T-helper 1 cell treated with Interleukin-12 subunit alpha and Interleukin-12 subunit beta and Interleukin-4 antibody, amounts not matched to agents 30 μg/mL and 1 μg/mL, for 36 hours (primary cell): Measurements from ENCODE around the gene SERPINB11.

Source experiments
- H3K27ac Mint-ChIP-seq: one replicate; pipeline ENCODE4 v1.8.0; 2021; ENCODE audit warnings: mild to moderate bottlenecking, mixed read lengths
- H3K27me3 Mint-ChIP-seq: one replicate; pipeline ENCODE4 v1.8.0; 2021; ENCODE audit warnings: low read depth, mixed read lengths
- H3K36me3 Mint-ChIP-seq: one replicate; pipeline ENCODE4 v1.8.0; 2021; ENCODE audit warnings: low read depth, mixed read lengths
- H3K4me1 Mint-ChIP-seq: one replicate; pipeline ENCODE4 v1.8.0; 2021; ENCODE audit warnings: low read depth, mixed read lengths
- H3K4me3 Mint-ChIP-seq: one replicate; pipeline ENCODE4 v1.8.0; 2021; ENCODE audit warnings: mild to moderate bottlenecking, moderate library complexity, mixed read lengths
- H3K9me3 Mint-ChIP-seq: one replicate; pipeline ENCODE4 v1.8.0; 2021; ENCODE audit warnings: mixed read lengths

Gene SERPINB11

DNA sequence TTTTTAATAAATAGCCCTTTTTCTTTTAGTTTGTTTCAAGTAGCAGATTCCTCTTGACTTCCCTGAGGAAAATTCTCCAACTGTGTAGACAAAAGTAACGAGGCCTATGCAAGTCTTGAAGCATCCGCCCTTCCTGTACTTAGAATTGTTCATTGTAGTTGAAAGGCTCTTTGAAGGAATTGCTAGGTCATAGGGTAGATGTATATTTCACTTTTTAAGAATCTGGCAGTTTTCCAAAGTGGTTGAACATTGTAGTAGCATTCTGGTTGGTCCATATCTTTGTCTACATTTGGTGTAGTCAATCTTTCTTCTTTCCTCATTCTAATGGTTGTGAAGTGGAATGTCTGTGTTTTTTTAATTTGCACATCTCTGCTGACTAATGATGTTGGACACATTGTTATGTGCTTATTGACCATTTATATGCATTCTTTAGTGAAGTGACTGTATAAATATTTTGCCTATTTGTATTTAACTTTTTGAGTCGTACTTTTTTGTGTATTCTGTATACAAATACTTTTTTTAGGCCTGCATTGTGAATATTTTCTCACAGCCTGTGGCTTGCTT lies 5.6 kb upstream of the SERPINB11 start:
- Mint-ChIP-seq H3K9me3 (peaks cover 3% of the 10 kb centered on the region), H3K4me3 (no peak overlapping the region), H3K36me3 (no peaks in the 10 kb centered on the region), H3K27me3 (no peaks in the 10 kb centered on the region), H3K4me1 (no peaks in the 10 kb centered on the region), H3K27ac (no peak overlapping the region)

GRCh38 chr18:63700501-63700900 lies 2.3 kb upstream of the SERPINB11 start:
- no peak overlapping the region for H3K27ac Mint-ChIP-seq
- H3K9me3 Mint-ChIP-seq: no peaks in the 10 kb centered on the region
- no peaks in the 10 kb centered on the region for H3K4me1 Mint-ChIP-seq
- no peak overlapping the region for H3K4me3 Mint-ChIP-seq
- no peaks in the 10 kb centered on the region for H3K36me3 Mint-ChIP-seq
- H3K27me3 Mint-ChIP-seq: no peaks in the 10 kb centered on the region

GRCh38 chr18:63701952-63702351 lies 808 bp upstream of the SERPINB11 start:
- H3K27me3 Mint-ChIP-seq: no peaks in the 10 kb centered on the region
- H3K4me1 Mint-ChIP-seq: no peaks in the 10 kb centered on the region
- no peaks in the 10 kb centered on the region for H3K9me3 Mint-ChIP-seq
- H3K4me3 Mint-ChIP-seq: no peak overlapping the region
- H3K27ac Mint-ChIP-seq: no peak overlapping the region
- no peaks in the 10 kb centered on the region for H3K36me3 Mint-ChIP-seq

- H3K27ac Mint-ChIP-seq: no peak overlapping the region
- no peak overlapping the region for H3K4me3 Mint-ChIP-seq
- H3K4me1 Mint-ChIP-seq: no peaks in the 10 kb centered on the region
- no peaks in the 10 kb centered on the region for H3K36me3 Mint-ChIP-seq
- H3K27me3 Mint-ChIP-seq: no peaks in the 10 kb centered on the region
- H3K9me3 Mint-ChIP-seq: no peaks in the 10 kb centered on the region
These were observed 2.6 kb downstream of the SERPINB11 start for GRCh38 chr18:63705401-63705800.

DNA sequence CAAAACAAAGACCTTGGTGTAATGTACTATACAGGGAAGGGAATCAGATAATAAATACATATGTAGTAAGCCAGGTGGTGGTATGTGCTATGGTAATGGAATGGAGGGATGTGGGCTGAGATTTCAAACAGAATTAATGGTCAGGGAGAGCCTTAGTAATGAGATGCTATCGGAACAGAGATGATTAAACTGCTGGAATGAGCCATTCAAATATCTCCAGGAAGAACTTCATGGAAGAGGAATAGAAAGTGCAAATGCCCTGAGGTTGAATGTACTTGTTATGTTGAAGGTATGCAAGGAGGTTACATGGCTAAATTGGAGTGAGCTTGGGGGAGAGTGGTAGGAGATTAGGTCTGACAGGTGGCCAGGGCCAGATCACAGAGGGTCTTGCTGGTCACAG lies 5.1 kb downstream of the SERPINB11 start:
- Mint-ChIP-seq H3K27me3 (no peaks in the 10 kb centered on the region), H3K4me1 (no peaks in the 10 kb centered on the region), H3K27ac (no peak overlapping the region), H3K9me3 (no peaks in the 10 kb centered on the region), H3K4me3 (no peak overlapping the region), H3K36me3 (no peaks in the 10 kb centered on the region)

DNA sequence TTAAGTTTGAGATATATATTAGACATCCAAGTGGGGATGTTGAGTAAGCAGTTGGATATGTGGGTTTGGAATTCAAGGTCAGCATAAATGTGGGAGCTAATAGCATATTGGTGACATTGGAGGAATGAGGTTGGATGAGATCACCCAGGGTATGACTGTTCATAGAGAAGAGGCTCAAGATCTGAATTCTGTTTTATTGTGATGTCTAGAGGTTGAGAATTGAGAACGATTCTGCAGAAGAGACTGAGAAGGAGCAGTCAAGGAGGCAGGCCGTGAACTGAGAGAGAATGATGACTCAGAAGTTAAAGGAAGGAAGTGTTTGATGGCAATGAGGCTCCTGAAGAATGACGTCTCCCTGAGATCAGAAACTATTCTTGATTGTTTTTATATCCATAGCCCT lies 5.9 kb downstream of the SERPINB11 start:
- no peaks in the 10 kb centered on the region for H3K27me3 Mint-ChIP-seq
- H3K4me3 Mint-ChIP-seq: no peak overlapping the region
- H3K9me3 Mint-ChIP-seq: peaks cover 4% of the 10 kb centered on the region
- H3K4me1 Mint-ChIP-seq: no peaks in the 10 kb centered on the region
- no peak overlapping the region for H3K27ac Mint-ChIP-seq
- no peaks in the 10 kb centered on the region for H3K36me3 Mint-ChIP-seq

- Mint-ChIP-seq H3K4me3 (no peak overlapping the region), H3K27ac (no peak overlapping the region), H3K4me1 (no peaks in the 10 kb centered on the region), H3K9me3 (no peaks in the 10 kb centered on the region), H3K27me3 (no peaks in the 10 kb centered on the region), H3K36me3 (no peaks in the 10 kb centered on the region)
These were observed 23.1 kb downstream of the SERPINB11 start for GRCh38 chr18:63725682-63726480.

DNA sequence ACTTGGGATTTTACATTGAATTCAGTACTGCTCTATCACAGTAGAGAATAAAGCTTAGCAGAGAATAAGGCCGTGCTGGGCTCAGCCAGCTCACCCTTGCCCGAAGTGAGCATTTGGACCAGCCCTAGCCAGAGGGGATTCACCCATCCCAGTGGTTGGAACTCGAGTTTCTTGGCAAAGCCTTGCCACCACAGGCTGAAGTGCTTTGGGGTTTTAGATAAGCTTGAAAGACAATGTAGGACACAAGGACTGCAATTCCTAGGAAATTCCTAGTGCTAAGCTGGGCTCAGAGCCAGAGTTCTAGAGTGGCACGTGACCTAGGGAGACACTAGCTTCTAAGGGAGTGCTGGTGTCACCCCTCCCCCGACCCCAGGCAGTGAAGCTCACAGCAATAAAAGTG lies 28.0 kb downstream of the SERPINB11 start:
- H3K4me1 Mint-ChIP-seq: no peaks in the 10 kb centered on the region
- H3K4me3 Mint-ChIP-seq: no peak overlapping the region
- no peaks in the 10 kb centered on the region for H3K27me3 Mint-ChIP-seq
- H3K27ac Mint-ChIP-seq: no peak overlapping the region
- no peaks in the 10 kb centered on the region for H3K36me3 Mint-ChIP-seq
- no peaks in the 10 kb centered on the region for H3K9me3 Mint-ChIP-seq

DNA sequence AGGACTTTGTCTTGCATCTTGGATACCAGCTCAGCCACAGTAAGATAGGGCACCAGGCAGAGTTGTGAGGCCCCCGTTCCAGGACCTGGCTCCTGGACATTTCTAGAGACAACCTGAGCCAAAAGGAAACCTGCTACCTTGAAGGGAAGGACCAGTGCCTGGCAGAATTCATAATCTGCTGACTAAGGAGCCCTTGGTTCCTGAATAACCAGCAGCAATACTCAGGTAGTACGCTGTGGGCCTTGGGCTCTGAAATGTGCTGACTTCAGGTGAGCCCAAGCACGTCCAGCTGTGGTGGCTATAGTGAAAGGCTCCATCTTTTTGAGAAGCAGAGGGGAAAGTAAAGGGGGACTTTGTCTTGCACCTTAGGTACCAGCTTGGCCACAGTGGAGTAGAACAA lies 28.5 kb downstream of the SERPINB11 start:
- Mint-ChIP-seq H3K27me3 (no peaks in the 10 kb centered on the region), H3K9me3 (no peaks in the 10 kb centered on the region), H3K36me3 (no peaks in the 10 kb centered on the region), H3K4me1 (no peaks in the 10 kb centered on the region), H3K27ac (no peak overlapping the region), H3K4me3 (no peak overlapping the region)

DNA sequence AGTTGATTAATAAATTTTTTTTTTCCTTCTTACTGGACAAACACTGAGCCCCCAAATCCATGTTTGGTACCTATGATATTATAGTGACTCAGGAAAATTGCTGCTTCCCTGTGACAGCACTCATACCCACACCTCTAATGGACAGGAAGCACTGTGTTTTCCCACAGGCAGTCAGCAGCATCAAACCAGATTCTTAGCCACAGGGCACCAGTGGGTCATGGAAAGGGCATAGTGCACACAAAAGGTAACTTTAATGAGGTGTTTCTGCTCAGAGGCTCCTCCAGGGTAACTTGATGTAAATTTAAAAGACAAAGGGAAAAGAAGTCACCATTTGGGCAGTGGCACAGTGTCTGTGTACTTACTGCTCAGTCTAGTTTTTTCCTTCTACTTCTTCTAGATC lies 34.1 kb downstream of the SERPINB11 start:
- no peak overlapping the region for H3K4me3 Mint-ChIP-seq
- H3K9me3 Mint-ChIP-seq: no peaks in the 10 kb centered on the region
- H3K36me3 Mint-ChIP-seq: no peaks in the 10 kb centered on the region
- no peak overlapping the region for H3K27ac Mint-ChIP-seq
- H3K4me1 Mint-ChIP-seq: no peaks in the 10 kb centered on the region
- no peaks in the 10 kb centered on the region for H3K27me3 Mint-ChIP-seq

- Mint-ChIP-seq H3K27ac (no peak overlapping the region), H3K36me3 (no peaks in the 10 kb centered on the region), H3K4me3 (no peak overlapping the region), H3K27me3 (no peaks in the 10 kb centered on the region), H3K4me1 (no peaks in the 10 kb centered on the region), H3K9me3 (no peaks in the 10 kb centered on the region)
These were observed 39.0 kb downstream of the SERPINB11 start for GRCh38 chr18:63741769-63742168.

- Mint-ChIP-seq H3K27me3 (no peaks in the 10 kb centered on the region), H3K4me1 (no peaks in the 10 kb centered on the region), H3K27ac (no peak overlapping the region), H3K36me3 (no peaks in the 10 kb centered on the region), H3K9me3 (no peaks in the 10 kb centered on the region), H3K4me3 (no peak overlapping the region)
These were observed 44.2 kb downstream of the SERPINB11 start for GRCh38 chr18:63747006-63747405.

- Mint-ChIP-seq H3K4me1 (no peaks in the 10 kb centered on the region), H3K36me3 (no peaks in the 10 kb centered on the region)
These were observed 46.7 kb downstream of the SERPINB11 start for GRCh38 chr18:63749489-63749888.

GRCh38 chr18:63752636-63753035 lies 49.9 kb downstream of the SERPINB11 start:
- Mint-ChIP-seq H3K9me3 (no peaks in the 10 kb centered on the region), H3K27ac (no peak overlapping the region), H3K4me3 (no peak overlapping the region), H3K36me3 (no peaks in the 10 kb centered on the region), H3K4me1 (no peaks in the 10 kb centered on the region), H3K27me3 (no peaks in the 10 kb centered on the region)

More at GRCh38 chr18:63749489-63749888, 46.7 kb downstream of the SERPINB11 start:
- H3K4me3 Mint-ChIP-seq: no peak overlapping the region
- no peaks in the 10 kb centered on the region for H3K27me3 Mint-ChIP-seq
- H3K9me3 Mint-ChIP-seq: no peaks in the 10 kb centered on the region
- no peak overlapping the region for H3K27ac Mint-ChIP-seq

GRCh38 chr18:63753676-63754075 lies 50.9 kb downstream of the SERPINB11 start:
- H3K9me3 Mint-ChIP-seq: peaks cover 2% of the 10 kb centered on the region
- H3K36me3 Mint-ChIP-seq: no peaks in the 10 kb centered on the region
- H3K4me1 Mint-ChIP-seq: no peaks in the 10 kb centered on the region
- H3K27ac Mint-ChIP-seq: no peak overlapping the region
- H3K4me3 Mint-ChIP-seq: no peak overlapping the region
- no peaks in the 10 kb centered on the region for H3K27me3 Mint-ChIP-seq
